Measurements from ENCODE around the gene UGT1A5.

DNA sequence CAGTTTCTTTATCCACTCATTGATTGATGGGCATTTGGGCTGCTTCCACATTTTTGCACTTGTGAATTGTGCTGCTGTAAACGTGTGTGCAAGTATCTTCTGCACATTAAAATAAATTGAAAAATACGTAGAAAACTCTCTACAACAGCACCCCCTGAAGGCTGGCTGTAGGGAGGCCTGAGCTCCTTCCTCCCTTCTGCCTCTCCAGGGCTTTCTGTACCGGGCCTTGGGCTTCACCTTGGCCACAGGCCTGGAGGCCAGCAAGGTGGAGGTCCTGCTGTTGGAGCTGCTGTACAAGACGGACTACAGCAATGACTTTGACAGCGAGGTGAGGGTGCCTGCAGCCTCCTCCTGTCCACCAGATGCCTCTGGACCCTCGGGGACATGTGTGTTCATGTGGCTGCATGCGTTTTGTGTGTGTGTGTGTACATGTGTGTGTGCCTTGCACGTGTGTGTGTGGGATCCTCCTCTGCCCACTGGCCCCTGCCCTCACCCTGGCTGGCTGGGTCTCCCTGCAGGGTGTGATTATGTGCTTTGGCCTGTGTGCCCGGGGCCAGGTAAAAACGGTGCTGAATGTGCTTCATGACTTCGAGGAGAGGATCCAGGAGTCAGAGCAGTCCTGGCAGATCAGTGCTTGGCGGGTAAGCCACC lies 94.6 kb downstream of the UGT1A5 start:
- TF ChIP-seq, protein P1, sequence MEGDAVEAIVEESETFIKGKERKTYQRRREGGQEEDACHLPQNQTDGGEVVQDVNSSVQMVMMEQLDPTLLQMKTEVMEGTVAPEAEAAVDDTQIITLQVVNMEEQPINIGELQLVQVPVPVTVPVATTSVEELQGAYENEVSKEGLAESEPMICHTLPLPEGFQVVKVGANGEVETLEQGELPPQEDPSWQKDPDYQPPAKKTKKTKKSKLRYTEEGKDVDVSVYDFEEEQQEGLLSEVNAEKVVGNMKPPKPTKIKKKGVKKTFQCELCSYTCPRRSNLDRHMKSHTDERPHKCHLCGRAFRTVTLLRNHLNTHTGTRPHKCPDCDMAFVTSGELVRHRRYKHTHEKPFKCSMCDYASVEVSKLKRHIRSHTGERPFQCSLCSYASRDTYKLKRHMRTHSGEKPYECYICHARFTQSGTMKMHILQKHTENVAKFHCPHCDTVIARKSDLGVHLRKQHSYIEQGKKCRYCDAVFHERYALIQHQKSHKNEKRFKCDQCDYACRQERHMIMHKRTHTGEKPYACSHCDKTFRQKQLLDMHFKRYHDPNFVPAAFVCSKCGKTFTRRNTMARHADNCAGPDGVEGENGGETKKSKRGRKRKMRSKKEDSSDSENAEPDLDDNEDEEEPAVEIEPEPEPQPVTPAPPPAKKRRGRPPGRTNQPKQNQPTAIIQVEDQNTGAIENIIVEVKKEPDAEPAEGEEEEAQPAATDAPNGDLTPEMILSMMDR (IDR thresholded peaks at IDR 0.05), result no peak
- no peak for TF ChIP-seq POLR2AphosphoS5 (IDR thresholded peaks at IDR 0.05)
- no peak for TF ChIP-seq POLR2A (IDR thresholded peaks at IDR 0.05)
